A673 (cell line): Measurements from ENCODE around the gene CHD1L. TPM values are rescaled to one million over a fixed set of nuclear protein-coding genes. Genes with fewer than 3 reads are reported as not detected.

Experiments
- BruUV-seq: library from RNA; stranded (reverse); fragments of 400-500 nt; replicated peaks from 2 replicates; lab custom pipeline; 2021; lab: Mats Ljungman, UMichigan
- CTCF ChIA-PET: fragments of 300-600 bp; sonication (Branson Sonifier 250); formaldehyde crosslinking; loops from one replicate; lab custom pipeline; 2022; ENCODE audit warnings: antibody characterized with exemption; lab: Charles Lee
- POLR2A ChIA-PET: fragments of 300-600 bp; sonication (Branson Sonifier 250); formaldehyde crosslinking; loops from one replicate; lab custom pipeline; 2022; ENCODE audit warnings: antibody characterized with exemption; ENCODE audit not compliant: low non-redundant PET; lab: Charles Lee
- DNase-seq: peaks from one replicate; pipeline ENCODE4 v3.0.0-alpha.2; 2015; ENCODE audit warnings: low spot score
- H3K27ac ChIP-seq: fragments of 200-600 bp; sonication (generic); 2 replicates; pipeline ENCODE4 v1.5.1; 2016; ENCODE audit warnings: mixed run types, low read depth, mild to moderate bottlenecking, mixed read lengths, antibody characterized with exemption, low read length; ENCODE audit not compliant: poor library complexity, severe bottlenecking
- H3K27me3 ChIP-seq: fragments of 200-600 bp; sonication (generic); replicated peaks from 2 replicates; pipeline ENCODE4 v1.6.1; 2017; ENCODE audit warnings: mixed run types, low read depth, mild to moderate bottlenecking, mixed read lengths, antibody characterized with exemption, low read length; ENCODE audit not compliant: insufficient read depth, poor library complexity
- H3K36me3 ChIP-seq: fragments of 200-600 bp; sonication (generic); 2 replicates; pipeline ENCODE4 v1.6.1; 2016; ENCODE audit warnings: mixed run types, mild to moderate bottlenecking, mixed read lengths, antibody characterized with exemption, low read length; ENCODE audit not compliant: insufficient read depth, poor library complexity, severe bottlenecking
- H3K4me1 ChIP-seq: fragments of 200-600 bp; sonication (generic); 2 replicates; pipeline ENCODE4 v1.6.1; 2017; ENCODE audit warnings: mixed run types, mild to moderate bottlenecking, mixed read lengths, antibody characterized with exemption, low read length; ENCODE audit not compliant: insufficient read depth, poor library complexity, severe bottlenecking
- H3K4me3 ChIP-seq: fragments of 200-600 bp; sonication (generic); 2 replicates; pipeline ENCODE4 v1.5.1; 2016; ENCODE audit warnings: low read depth, mixed run types, mild to moderate bottlenecking, mixed read lengths, low read length; ENCODE audit not compliant: poor library complexity, severe bottlenecking
- H3K9me3 ChIP-seq: fragments of 200-600 bp; sonication (generic); 2 replicates; pipeline ENCODE4 v1.6.1; 2016; ENCODE audit warnings: mixed run types, low read depth, mild to moderate bottlenecking, mixed read lengths, antibody characterized with exemption, low read length; ENCODE audit not compliant: poor library complexity, severe bottlenecking
- EZH2 ChIP-seq: fragments of 200-600 bp; sonication (generic); IDR thresholded peaks from 2 replicates; pipeline ENCODE4 v1.6.1; 2017; ENCODE audit warnings: borderline replicate concordance, low read depth, mild to moderate bottlenecking, mixed read lengths, antibody characterized with exemption, low read length; ENCODE audit not compliant: poor library complexity, severe bottlenecking
- intact Hi-C: fragments of 100-400 bp; cut with micrococcal nuclease; formaldehyde crosslinking; loops from one replicate; pipeline ENCODE4 v1.10.0; 2022; ENCODE audit not compliant: unreplicated experiment
- total RNA-seq: library from RNA; stranded (reverse); gene quantifications from 2 replicates; pipeline ENCODE4 v1.2.3, GENCODE V29; 2021
- TF ChIP-seq, protein P1 (sequence below): fragments of 300-800, 200-600 bp; sonication (generic); conservative IDR thresholded peaks from 2 replicates; pipeline ENCODE4 v1.5.1; 2017; ENCODE audit warnings: low read depth, mild to moderate bottlenecking, antibody characterized with exemption, low read length, moderate library complexity, mixed read lengths

The CHD1L gene
- total RNA-seq, 1 experiment from 2014 or later = 64.5 TPM

- ChIA-PET POLR2A (no interaction called here), CTCF (no interaction called here)
- Histone ChIP-seq H3K27me3 (peaks cover 5% of the 10 kb centered on the region), H3K4me3 (no peak overlapping the region), H3K27ac (no peak overlapping the region), H3K36me3 (no peaks in the 10 kb centered on the region), H3K9me3 (no peaks in the 10 kb centered on the region), H3K4me1 (no peaks in the 10 kb centered on the region)
- TF ChIP-seq EZH2 = no peak
- TF ChIP-seq, protein P1, sequence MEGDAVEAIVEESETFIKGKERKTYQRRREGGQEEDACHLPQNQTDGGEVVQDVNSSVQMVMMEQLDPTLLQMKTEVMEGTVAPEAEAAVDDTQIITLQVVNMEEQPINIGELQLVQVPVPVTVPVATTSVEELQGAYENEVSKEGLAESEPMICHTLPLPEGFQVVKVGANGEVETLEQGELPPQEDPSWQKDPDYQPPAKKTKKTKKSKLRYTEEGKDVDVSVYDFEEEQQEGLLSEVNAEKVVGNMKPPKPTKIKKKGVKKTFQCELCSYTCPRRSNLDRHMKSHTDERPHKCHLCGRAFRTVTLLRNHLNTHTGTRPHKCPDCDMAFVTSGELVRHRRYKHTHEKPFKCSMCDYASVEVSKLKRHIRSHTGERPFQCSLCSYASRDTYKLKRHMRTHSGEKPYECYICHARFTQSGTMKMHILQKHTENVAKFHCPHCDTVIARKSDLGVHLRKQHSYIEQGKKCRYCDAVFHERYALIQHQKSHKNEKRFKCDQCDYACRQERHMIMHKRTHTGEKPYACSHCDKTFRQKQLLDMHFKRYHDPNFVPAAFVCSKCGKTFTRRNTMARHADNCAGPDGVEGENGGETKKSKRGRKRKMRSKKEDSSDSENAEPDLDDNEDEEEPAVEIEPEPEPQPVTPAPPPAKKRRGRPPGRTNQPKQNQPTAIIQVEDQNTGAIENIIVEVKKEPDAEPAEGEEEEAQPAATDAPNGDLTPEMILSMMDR = no peak
- DNase-seq = no peak
- no TSS peak for BruUV-seq
- intact Hi-C loops = no loop called here
Measured at GRCh38 chr1:147216124-147216523, 26.4 kb upstream of the CHD1L start.

DNA sequence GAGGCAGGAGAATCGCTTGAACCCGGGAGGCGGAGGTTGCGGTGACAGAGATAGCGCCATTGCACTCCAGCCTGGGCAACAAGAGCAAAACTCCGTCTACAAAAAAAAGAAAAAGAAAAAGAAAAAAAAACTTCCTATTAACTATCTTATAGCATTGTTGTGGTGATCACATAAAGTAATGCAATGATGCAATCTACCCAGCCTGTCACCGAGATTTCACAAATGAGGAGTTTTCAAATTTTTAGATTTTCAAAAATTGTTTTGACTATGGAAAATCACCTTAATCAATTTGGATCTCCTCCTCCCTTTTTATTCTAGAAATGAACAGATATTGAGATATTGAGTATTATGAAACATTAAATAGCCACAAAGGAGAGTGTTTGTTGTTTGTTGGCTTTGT is 25.3 kb upstream of the CHD1L start:
- Histone ChIP-seq H3K4me1 (no peaks in the 10 kb centered on the region), H3K36me3 (no peaks in the 10 kb centered on the region), H3K27ac (no peak overlapping the region), H3K9me3 (no peaks in the 10 kb centered on the region), H3K27me3 (peaks cover 5% of the 10 kb centered on the region), H3K4me3 (no peak overlapping the region)
- ChIA-PET POLR2A (no interaction called here), CTCF (no interaction called here)
- BruUV-seq = no TSS peak
- no peak for DNase-seq
- TF ChIP-seq, protein P1 = no peak
- no peak for TF ChIP-seq EZH2
- intact Hi-C loops = no loop called here

GRCh38 chr1:147218606-147219005 is 23.9 kb upstream of the CHD1L start:
- Histone ChIP-seq H3K36me3 (no peaks in the 10 kb centered on the region), H3K27me3 (peaks cover 5% of the 10 kb centered on the region), H3K4me1 (no peaks in the 10 kb centered on the region), H3K9me3 (no peaks in the 10 kb centered on the region), H3K4me3 (no peak overlapping the region), H3K27ac (no peak overlapping the region)
- ChIA-PET CTCF (no interaction called here), POLR2A (no interaction called here)
- TF ChIP-seq EZH2 = no peak
- TF ChIP-seq, protein P1 = no peak
- intact Hi-C loops = no loop called here
- no TSS peak for BruUV-seq
- no peak for DNase-seq
